Transverse colon (tissue), 4 donors: ENCODE measurements around the gene CEP152. TPM values are rescaled to one million over a fixed set of nuclear protein-coding genes. Genes with fewer than 3 reads are reported as not detected.

ENCODE experiments used
- DNase-seq: peaks from one replicate; pipeline ENCODE4 v3.0.0-alpha.2; 2019
- H3K27ac ChIP-seq, 4 donors: fragments of 200-600 bp; sonication (generic); 2 replicates each; pipeline ENCODE4 v1.5.1; 2016 to 2018; ENCODE audit warnings: inconsistent platforms in 4 of 4
- H3K27me3 ChIP-seq: fragments of 200-600 bp; sonication (generic); 2 replicates; pipeline ENCODE4 v1.5.1; 2017; ENCODE audit warnings: inconsistent platforms
- H3K36me3 ChIP-seq, 4 donors: fragments of 200-600 bp; sonication (generic); 2 replicates each; pipeline ENCODE4 v1.5.1; 2017 to 2019; ENCODE audit warnings: inconsistent platforms in 4 of 4
- H3K4me1 ChIP-seq, 4 donors: fragments of 200-600 bp; sonication (generic); 2 replicates each; pipeline ENCODE4 v1.5.1; 2017 to 2020; ENCODE audit warnings: inconsistent platforms in 4 of 4
- H3K4me3 ChIP-seq, 4 donors: fragments of 200-600 bp; sonication (generic); 1 replicate in 1 of 4; 2 replicates in 3 of 4; pipeline versions ENCODE4 v1.5.1 to v1.6.1; 2017 to 2019; ENCODE audit warnings: inconsistent platforms in 4 of 4
- H3K9me3 ChIP-seq, 2 donors: fragments of 200-600 bp; sonication (generic); 2 replicates each; pipeline ENCODE4 v1.5.1; 2017 to 2019; ENCODE audit warnings: inconsistent platforms in 2 of 2
- EP300 ChIP-seq: sonication (generic); formaldehyde crosslinking; IDR thresholded peaks from one replicate; pipeline ENCODE4 v1.6.1; 2017; ENCODE audit warnings: antibody characterized with exemption, low read depth
- POLR2A ChIP-seq: fragments of 450-650 bp; IDR thresholded peaks from one replicate; pipeline ENCODE4 v1.6.1; 2016; ENCODE audit warnings: antibody characterized with exemption, mild to moderate bottlenecking, moderate library complexity
- POLR2AphosphoS5 ChIP-seq, 3 donors: sonication (generic); formaldehyde crosslinking; IDR thresholded peaks; one replicate each; pipeline ENCODE4 v1.6.1; 2016; ENCODE audit warnings: antibody characterized with exemption in 3 of 3
- WGBS, 2 donors: methylation state at CpG; one replicate each; pipeline ENCODE4 v1.1.5; 2018; ENCODE audit warnings: low coverage in 1 of 2; 5-methylcytosine and 5-hydroxymethylcytosine counted together
- in situ Hi-C, 4 donors: fragments of 200-750 bp; cut with MboI; loops; one replicate each; pipeline versions ENCODE4 v1.15.0 to v1.15.1; 2017; ENCODE audit warnings: low sequenced_read_pairs in 3 of 4, low pct_ligation_motif_present in 1 of 4, low pct_unique_long_range_greater_than_20kb in 1 of 4
- intact Hi-C: fragments of 100-400 bp; cut with DNase I; formaldehyde crosslinking; loops from one replicate; pipeline ENCODE4 v1.15.1; 2023; ENCODE audit warnings: low total_unique reads
- total RNA-seq, 4 donors: library from RNA; depleted of rRNA; stranded (reverse); fragments of >200 nt; gene quantifications; one replicate each; pipeline ENCODE4 v1.1.0, GENCODE V29; 2016
- TF ChIP-seq, protein P1 (sequence below), 5 experiments: fragments of 200-600 bp in 3 of 5; fragments of 450-650 bp in 2 of 5; sonication (generic) in 3 of 5; IDR thresholded peaks; 1 replicate in 2 of 5; 2 replicates in 3 of 5; pipeline ENCODE4 v1.5.1; 2016 to 2017; ENCODE audit warnings: antibody characterized with exemption in 5 of 5, inconsistent platforms in 3 of 5, mild to moderate bottlenecking in 2 of 5, moderate library complexity in 1 of 5

The CEP152 gene
- total RNA-seq, 4 donors from 2014 or later, result 3.4 to 16.7 (median 9.8) TPM

DNA sequence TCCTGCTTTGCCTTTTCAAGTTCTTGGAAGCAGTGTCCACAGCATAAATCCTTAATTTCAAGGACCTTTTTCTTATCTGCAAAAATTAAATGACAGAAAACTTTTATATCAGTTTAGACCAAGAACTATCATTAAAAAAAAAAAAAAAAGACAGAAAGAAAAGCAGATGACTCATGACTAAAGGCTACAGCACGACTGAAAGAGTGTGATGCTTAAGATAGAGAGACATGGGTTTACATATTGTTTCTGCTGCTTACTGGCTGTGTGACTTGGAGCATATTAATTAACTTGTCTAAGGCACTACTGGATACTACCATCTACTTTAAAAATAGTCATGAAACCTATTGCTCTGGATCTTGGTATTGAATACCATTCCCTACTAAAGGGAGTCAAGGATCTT is 62.3 kb downstream of the CEP152 start:
- no peak for TF ChIP-seq POLR2A
- TF ChIP-seq POLR2AphosphoS5 (IDR thresholded peaks at IDR 0.05), result no peak
- no peak for TF ChIP-seq EP300
- TF ChIP-seq, protein P1, sequence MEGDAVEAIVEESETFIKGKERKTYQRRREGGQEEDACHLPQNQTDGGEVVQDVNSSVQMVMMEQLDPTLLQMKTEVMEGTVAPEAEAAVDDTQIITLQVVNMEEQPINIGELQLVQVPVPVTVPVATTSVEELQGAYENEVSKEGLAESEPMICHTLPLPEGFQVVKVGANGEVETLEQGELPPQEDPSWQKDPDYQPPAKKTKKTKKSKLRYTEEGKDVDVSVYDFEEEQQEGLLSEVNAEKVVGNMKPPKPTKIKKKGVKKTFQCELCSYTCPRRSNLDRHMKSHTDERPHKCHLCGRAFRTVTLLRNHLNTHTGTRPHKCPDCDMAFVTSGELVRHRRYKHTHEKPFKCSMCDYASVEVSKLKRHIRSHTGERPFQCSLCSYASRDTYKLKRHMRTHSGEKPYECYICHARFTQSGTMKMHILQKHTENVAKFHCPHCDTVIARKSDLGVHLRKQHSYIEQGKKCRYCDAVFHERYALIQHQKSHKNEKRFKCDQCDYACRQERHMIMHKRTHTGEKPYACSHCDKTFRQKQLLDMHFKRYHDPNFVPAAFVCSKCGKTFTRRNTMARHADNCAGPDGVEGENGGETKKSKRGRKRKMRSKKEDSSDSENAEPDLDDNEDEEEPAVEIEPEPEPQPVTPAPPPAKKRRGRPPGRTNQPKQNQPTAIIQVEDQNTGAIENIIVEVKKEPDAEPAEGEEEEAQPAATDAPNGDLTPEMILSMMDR (IDR thresholded peaks at IDR 0.05), result no peak
- no peak for DNase-seq
- Histone ChIP-seq H3K4me3 (no peak overlapping the region), H3K9me3 (no peaks in the 10 kb centered on the region), H3K4me1 (no peaks in the 10 kb centered on the region), H3K27me3 (no peaks in the 10 kb centered on the region), H3K27ac (no peak overlapping the region), H3K36me3 (peaks cover 0 to 10% (median 0%) of the 10 kb centered on the region in 4 donors)
- intact Hi-C loops (no loop called here), in situ Hi-C loops (no loop called here)
- 55 to 71% methylated on average over 1 of the region's 1 CpG for WGBS, 2 donors

DNA sequence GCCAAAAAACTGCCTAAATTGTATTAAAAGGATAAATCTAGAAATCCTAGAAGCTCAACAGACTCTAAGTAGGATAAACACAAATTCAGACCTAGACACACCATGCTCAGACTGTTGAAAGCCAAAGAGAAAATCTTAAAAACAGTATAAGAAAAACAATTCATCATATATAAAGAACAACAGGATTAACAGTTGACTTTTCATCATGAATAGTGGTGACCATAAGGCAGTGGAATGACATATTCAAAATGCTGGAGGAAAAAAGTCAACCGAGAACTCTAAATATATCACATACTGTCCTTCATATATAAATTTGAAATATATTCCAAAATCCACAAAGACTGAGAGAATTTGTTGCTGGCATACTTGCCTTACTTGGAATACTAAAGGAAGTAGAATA is 77.3 kb downstream of the CEP152 start:
- in situ Hi-C loops (no loop called here), intact Hi-C loops (no loop called here)
- TF ChIP-seq, protein P1 (IDR thresholded peaks at IDR 0.05), result no peak
- no peak for TF ChIP-seq EP300
- TF ChIP-seq POLR2AphosphoS5 (IDR thresholded peaks at IDR 0.05), result no peak
- TF ChIP-seq POLR2A, result no peak
- Histone ChIP-seq H3K36me3 (peaks cover 0 to 19% (median 0%) of the 10 kb centered on the region in 4 donors), H3K4me3 (no peak overlapping the region), H3K4me1 (no peaks in the 10 kb centered on the region), H3K27ac (no peak overlapping the region), H3K27me3 (no peaks in the 10 kb centered on the region), H3K9me3 (peaks cover 0 to 13% of the 10 kb centered on the region in 2 donors)
- 97 to 100% methylated on average over 1 of the region's 1 CpG for WGBS, 2 donors
- DNase-seq, result no peak

DNA sequence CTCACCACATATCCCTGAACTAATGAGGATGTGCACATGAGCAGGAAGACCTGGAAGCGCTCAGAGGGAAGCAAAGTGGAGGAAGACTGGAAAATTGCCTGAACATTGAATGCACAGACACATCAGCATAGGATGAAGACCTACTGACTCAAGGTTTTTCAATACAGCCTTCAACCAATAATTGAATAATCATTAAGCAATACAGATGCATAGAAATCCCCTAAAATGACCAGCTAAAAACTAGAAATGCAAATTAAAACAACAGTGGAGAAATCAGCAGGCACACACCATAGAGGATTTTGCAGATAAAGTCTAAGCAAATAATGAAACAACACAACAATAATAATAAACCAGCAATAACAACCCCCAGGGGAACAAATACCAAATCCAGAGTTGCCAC is 80.4 kb downstream of the CEP152 start:
- no peaks in the 10 kb centered on the region for H3K4me1 ChIP-seq
- DNase-seq, result no peak
- in situ Hi-C loops, result no loop called here
- peaks cover 0 to 19% (median 0%) of the 10 kb centered on the region in 4 donors for H3K36me3 ChIP-seq
- WGBS, 2 donors, result 89 to 95% methylated on average over 1 of the region's 1 CpG
- TF ChIP-seq POLR2A (no peak), EP300 (no peak), POLR2AphosphoS5 (IDR thresholded peaks at IDR 0.05) (no peak)
- TF ChIP-seq, protein P1 (IDR thresholded peaks at IDR 0.05), result no peak
- no peaks in the 10 kb centered on the region for H3K27me3 ChIP-seq
- no peak overlapping the region for H3K4me3 ChIP-seq
- H3K27ac ChIP-seq, result no peak overlapping the region
- intact Hi-C loops, result no loop called here
- peaks cover 0 to 11% of the 10 kb centered on the region in 2 donors for H3K9me3 ChIP-seq

DNA sequence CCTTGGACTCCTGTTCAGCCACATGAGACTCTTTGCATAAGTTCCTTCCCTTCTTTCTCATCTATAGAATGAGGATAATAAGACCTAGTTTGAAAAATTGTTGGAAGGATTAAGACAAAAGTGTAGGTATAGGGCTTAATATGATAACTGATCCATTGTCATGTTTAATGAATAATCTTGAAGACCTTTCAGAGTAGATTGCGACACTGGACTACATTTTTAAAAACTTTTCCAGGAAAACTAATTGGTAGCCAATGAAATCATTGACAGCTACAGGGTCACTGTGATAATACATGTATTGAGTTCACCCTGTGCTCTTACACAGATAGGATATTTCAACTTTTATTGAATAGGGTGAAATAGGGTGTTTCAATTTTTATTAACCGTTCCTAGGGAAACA is 86.9 kb downstream of the CEP152 start:
- Histone ChIP-seq H3K4me1 (no peaks in the 10 kb centered on the region), H3K36me3 (no peaks in the 10 kb centered on the region), H3K27ac (no peak overlapping the region), H3K27me3 (no peaks in the 10 kb centered on the region), H3K9me3 (no peaks in the 10 kb centered on the region), H3K4me3 (no peak overlapping the region)
- no peak for DNase-seq
- TF ChIP-seq, protein P1 (IDR thresholded peaks at IDR 0.05), result no peak
- no peak for TF ChIP-seq POLR2AphosphoS5 (IDR thresholded peaks at IDR 0.05)
- no peak for TF ChIP-seq POLR2A
- TF ChIP-seq EP300, result no peak
- WGBS, 2 donors, result 96 to 97% methylated on average over 2 of the region's 2 CpGs
- intact Hi-C loops (no loop called here), in situ Hi-C loops (no loop called here)
